Left lung (tissue), 10 donors: ENCODE results near the gene MMAB. TPM values are rescaled to one million over a fixed set of nuclear protein-coding genes. Genes with fewer than 3 reads are reported as not detected.

Experiments
- ATAC-seq: fragments of 200-7000 bp; cut with Tn5 transposase; one replicate; pipeline ENCODE4 v1.9.1; 2020; ENCODE audit warnings: moderate library complexity
- DNase-seq, 4 donors: peaks; one replicate each; pipeline ENCODE4 v3.0.0-alpha.2; 2013 to 2020
- H3K27ac ChIP-seq, 2 donors: fragments of 200-600 bp; sonication (generic) in 1 of 2; one replicate each; pipeline versions ENCODE4 v1.5.0 to v1.8.0; 2020 to 2021
- H3K27me3 ChIP-seq, 2 donors: fragments of 200-600 bp; sonication (generic) in 1 of 2; one replicate each; pipeline versions ENCODE4 v1.5.0 to v1.8.0; 2020 to 2021
- H3K36me3 ChIP-seq, 2 donors: fragments of 200-600 bp; sonication (generic) in 1 of 2; one replicate each; pipeline versions ENCODE4 v1.5.0 to v1.8.0; 2020 to 2021
- H3K4me1 ChIP-seq, 2 donors: fragments of 200-600 bp; one replicate each; pipeline ENCODE4 v1.8.0; 2021
- H3K4me3 ChIP-seq, 2 donors: fragments of 200-600 bp; sonication (generic) in 1 of 2; one replicate each; pipeline versions ENCODE4 v1.5.0 to v1.8.0; 2020 to 2021; ENCODE audit warnings: mild to moderate bottlenecking in 1 of 2
- H3K9me3 ChIP-seq, 2 donors: fragments of 200-600 bp; sonication (generic) in 1 of 2; one replicate each; pipeline versions ENCODE4 v1.5.0 to v1.8.0; 2020 to 2021
- intact Hi-C, 2 donors: fragments of 100-400 bp; cut with DNase I; formaldehyde crosslinking; loops; one replicate each; pipeline versions ENCODE4 v1.11.2 to v1.14.2; 2022
- polyA plus RNA-seq, 6 donors: library from polyadenylated mRNA; unstranded; fragments of 120-200 nt; gene quantifications; one replicate each; pipeline ENCODE4 v1.2.1, GENCODE V29; 2013; ENCODE audit not compliant: insufficient read length in 6 of 6
- total RNA-seq, 2 donors: library from RNA; stranded (reverse); fragmentation: NEBNext Ultra II Directional; extraction: Animal tissue kit (Norgen Biotek cat#: 25700); gene quantifications; one replicate each; pipeline ENCODE4 v1.2.1, GENCODE V29; 2021
- TF ChIP-seq, protein P1 (sequence below), 2 donors: fragments of 200-600 bp; sonication (generic) in 1 of 2; IDR thresholded peaks; one replicate each; pipeline versions ENCODE4 v1.5.0 to v1.8.0; 2021; ENCODE audit warnings: antibody characterized with exemption in 2 of 2
- donor health status: DM: no; HTN: yes; CAD: no.
- donor health status: DM: no; HTN: no; CAD: no.

The MMAB gene
- total and polyA plus RNA-seq, 8 donors: 24.9 to 76.1 (median 32.3) TPM

GRCh38 chr12:109521831-109522230 lies 51.5 kb downstream of the MMAB start:
- intact Hi-C loops: no loop called here
- no peaks in the 10 kb centered on the region for H3K4me1 ChIP-seq
- H3K36me3 ChIP-seq: peaks cover 0 to 97% of the 10 kb centered on the region in 2 donors
- TF ChIP-seq, protein P1, sequence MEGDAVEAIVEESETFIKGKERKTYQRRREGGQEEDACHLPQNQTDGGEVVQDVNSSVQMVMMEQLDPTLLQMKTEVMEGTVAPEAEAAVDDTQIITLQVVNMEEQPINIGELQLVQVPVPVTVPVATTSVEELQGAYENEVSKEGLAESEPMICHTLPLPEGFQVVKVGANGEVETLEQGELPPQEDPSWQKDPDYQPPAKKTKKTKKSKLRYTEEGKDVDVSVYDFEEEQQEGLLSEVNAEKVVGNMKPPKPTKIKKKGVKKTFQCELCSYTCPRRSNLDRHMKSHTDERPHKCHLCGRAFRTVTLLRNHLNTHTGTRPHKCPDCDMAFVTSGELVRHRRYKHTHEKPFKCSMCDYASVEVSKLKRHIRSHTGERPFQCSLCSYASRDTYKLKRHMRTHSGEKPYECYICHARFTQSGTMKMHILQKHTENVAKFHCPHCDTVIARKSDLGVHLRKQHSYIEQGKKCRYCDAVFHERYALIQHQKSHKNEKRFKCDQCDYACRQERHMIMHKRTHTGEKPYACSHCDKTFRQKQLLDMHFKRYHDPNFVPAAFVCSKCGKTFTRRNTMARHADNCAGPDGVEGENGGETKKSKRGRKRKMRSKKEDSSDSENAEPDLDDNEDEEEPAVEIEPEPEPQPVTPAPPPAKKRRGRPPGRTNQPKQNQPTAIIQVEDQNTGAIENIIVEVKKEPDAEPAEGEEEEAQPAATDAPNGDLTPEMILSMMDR (IDR thresholded peaks at IDR 0.05): no peak
- no peaks in the 10 kb centered on the region for H3K27me3 ChIP-seq
- no peak overlapping the region for H3K27ac ChIP-seq
- ATAC-seq (no peak), DNase-seq (no peak)
- no peaks in the 10 kb centered on the region for H3K9me3 ChIP-seq
- no peak overlapping the region for H3K4me3 ChIP-seq

GRCh38 chr12:109519787-109520186 lies 53.5 kb downstream of the MMAB start:
- no peak for ATAC-seq
- no peak for DNase-seq
- TF ChIP-seq, protein P1 (IDR thresholded peaks at IDR 0.05): no peak
- H3K36me3 ChIP-seq: peaks cover 0 to 96% of the 10 kb centered on the region in 2 donors
- no peaks in the 10 kb centered on the region for H3K4me1 ChIP-seq
- H3K9me3 ChIP-seq: no peaks in the 10 kb centered on the region
- no peak overlapping the region for H3K27ac ChIP-seq
- intact Hi-C loops: loop anchor here in 1 of 2 donors (10.0 kb wide), 1 partner anchor 255 kb away; no protein-coding TSS in a partner anchor
- H3K4me3 ChIP-seq: no peak overlapping the region
- H3K27me3 ChIP-seq: no peaks in the 10 kb centered on the region

GRCh38 chr12:109518820-109519665 lies 54.3 kb downstream of the MMAB start:
- intact Hi-C loops: loop anchor here in 1 of 2 donors (10.0 kb wide), 1 partner anchor 256 kb away; no protein-coding TSS in a partner anchor
- H3K4me3 ChIP-seq: no peak overlapping the region
- no peaks in the 10 kb centered on the region for H3K27me3 ChIP-seq
- TF ChIP-seq, protein P1 (IDR thresholded peaks at IDR 0.05): peak; percentile 74 to 77
- H3K9me3 ChIP-seq: no peaks in the 10 kb centered on the region
- no peak overlapping the region for H3K27ac ChIP-seq
- no peaks in the 10 kb centered on the region for H3K4me1 ChIP-seq
- ATAC-seq (peak; percentile 81), DNase-seq (peak in 2 of 4 donors; percentile 24 to 48)
- H3K36me3 ChIP-seq: peaks cover 0 to 96% of the 10 kb centered on the region in 2 donors

GRCh38 chr12:109517619-109518018 lies 55.7 kb downstream of the MMAB start:
- H3K36me3 ChIP-seq: peaks cover 0 to 96% of the 10 kb centered on the region in 2 donors
- no peaks in the 10 kb centered on the region for H3K4me1 ChIP-seq
- intact Hi-C loops: loop anchor here in 1 of 2 donors (10.0 kb wide), 1 partner anchor 257 kb away; no protein-coding TSS in a partner anchor
- DNase-seq (no peak), ATAC-seq (no peak)
- no peak overlapping the region for H3K27ac ChIP-seq
- H3K4me3 ChIP-seq: no peak overlapping the region
- TF ChIP-seq, protein P1 (IDR thresholded peaks at IDR 0.05): no peak
- no peaks in the 10 kb centered on the region for H3K27me3 ChIP-seq
- no peaks in the 10 kb centered on the region for H3K9me3 ChIP-seq

DNA sequence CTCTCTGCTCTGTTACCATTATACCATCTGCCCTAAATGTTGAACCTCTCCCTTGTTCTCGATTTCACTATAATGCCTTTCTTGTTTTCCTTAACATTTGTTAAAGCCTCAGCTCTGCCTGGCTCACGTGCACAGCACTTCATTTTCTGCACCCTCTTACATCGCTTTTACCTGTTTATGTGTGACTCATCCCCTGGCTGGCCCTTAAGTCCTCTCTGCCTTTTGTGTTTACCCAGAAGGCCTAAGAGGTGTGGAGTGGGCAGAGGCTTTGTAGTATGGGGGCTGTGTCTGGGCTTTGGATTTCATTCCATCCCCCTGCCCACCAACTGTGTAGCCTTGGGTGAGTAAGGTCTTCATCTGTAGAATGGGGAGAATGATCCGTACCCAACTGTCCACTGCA lies 59.3 kb downstream of the MMAB start:
- peaks cover 0 to 4% of the 10 kb centered on the region in 2 donors for H3K4me1 ChIP-seq
- H3K27ac ChIP-seq: no peak overlapping the region
- no peak overlapping the region for H3K4me3 ChIP-seq
- H3K36me3 ChIP-seq: peaks cover 0 to 96% of the 10 kb centered on the region in 2 donors
- TF ChIP-seq, protein P1 (IDR thresholded peaks at IDR 0.05): no peak
- H3K9me3 ChIP-seq: no peaks in the 10 kb centered on the region
- intact Hi-C loops: loop anchor here in 1 of 2 donors (10.0 kb wide), 1 partner anchor 261 kb away; no protein-coding TSS in a partner anchor
- no peaks in the 10 kb centered on the region for H3K27me3 ChIP-seq
- DNase-seq: peak in 1 of 4 donors; percentile 44
- ATAC-seq: peak; percentile 63
